B cell (primary cell): Measurements from ENCODE around the gene APLP1.

Experiments used
- CTCF ChIP-seq: fragments of 200-600 bp; IDR thresholded peaks from one replicate; pipeline ENCODE4 v1.8.0; 2022; ENCODE audit warnings: antibody characterized with exemption, mild to moderate bottlenecking
- EZH2 ChIP-seq: IDR thresholded peaks from 2 replicates; pipeline ENCODE4 v1.6.1; 2012; ENCODE audit warnings: borderline replicate concordance, low read depth, mild to moderate bottlenecking, moderate library complexity, low read length; ENCODE audit not compliant: insufficient read depth, poor library complexity, severe bottlenecking

DNA sequence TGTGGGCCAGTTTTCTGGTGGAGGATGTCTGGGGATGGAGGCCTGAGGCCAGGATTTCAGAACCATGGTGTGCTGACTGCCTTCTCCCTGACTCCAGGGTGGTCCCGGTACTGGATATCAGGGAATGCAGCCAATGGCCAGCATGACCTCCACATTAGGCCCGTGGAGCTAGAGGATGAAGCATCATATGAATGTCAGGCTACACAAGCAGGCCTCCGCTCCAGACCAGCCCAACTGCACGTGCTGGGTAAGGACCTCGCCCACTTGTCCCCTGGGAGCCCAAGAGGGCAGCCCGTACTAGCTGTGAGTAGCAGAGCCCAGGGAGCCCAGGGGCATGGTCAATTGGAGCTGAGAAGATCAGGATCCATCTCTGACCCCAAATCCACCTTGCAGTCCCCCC is 10.1 kb upstream of the APLP1 start:
- TF ChIP-seq CTCF (no peak), EZH2 (no peak)
